Inferior parietal cortex (tissue), 1 donor: Measurements from ENCODE around the gene GPER1.
A peak's percentile ranks its signal among the peaks of the same experiment; 100 is the strongest.

Experiments
- DNase-seq: peaks from one replicate; pipeline ENCODE4 v3.0.0-alpha.2; 2016; ENCODE audit errors: extremely low spot score

GPER1 gene

DNA sequence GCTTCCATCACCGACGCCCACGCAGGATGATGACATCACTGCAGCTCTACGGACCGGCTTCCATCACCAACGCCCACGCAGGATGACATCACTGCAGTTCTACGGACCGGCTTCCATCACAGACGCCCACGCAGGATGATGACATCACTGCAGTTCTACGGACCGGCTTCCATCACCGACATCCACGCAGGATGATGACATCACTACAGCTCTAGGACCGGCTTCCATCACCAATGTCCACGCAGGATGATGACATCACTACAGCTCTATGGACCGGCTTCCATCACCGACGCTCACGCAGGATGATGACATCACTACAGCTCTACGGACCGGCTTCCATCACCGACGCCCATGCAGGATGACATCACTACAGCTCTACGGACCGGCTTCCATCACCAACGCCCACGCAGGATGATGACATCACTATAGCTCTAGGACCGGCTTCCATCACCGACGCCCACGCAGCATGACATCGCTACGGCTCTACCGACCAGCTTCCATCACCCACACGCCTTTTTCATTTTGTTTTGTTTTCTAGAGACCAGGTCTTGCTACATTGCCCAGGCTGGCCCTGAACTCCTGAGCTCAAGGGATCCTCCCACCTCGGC is 29.5 kb downstream of the GPER1 start:
- no peak for DNase-seq

GRCh38 chr7:1119201-1119600 is 31.3 kb downstream of the GPER1 start:
- DNase-seq: no peak

DNA sequence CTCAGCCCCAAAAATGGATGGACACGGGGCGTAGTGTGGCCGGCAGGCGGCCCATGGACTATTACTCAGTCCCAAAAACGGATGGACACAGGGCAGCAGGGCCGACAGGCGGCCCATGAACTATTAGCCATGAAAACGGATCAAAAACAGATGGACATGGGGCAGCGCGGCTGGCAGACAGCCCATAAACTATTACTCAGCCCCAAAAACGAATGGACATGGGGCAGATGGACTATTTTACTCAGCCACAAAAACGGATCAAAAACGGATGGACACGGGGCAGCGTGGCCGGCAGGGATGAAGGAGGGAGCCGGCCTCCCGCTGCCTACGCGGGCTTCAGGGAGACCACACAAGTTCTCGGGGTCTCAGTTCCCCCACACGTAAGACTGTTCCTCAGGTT is 32.9 kb downstream of the GPER1 start:
- no peak for DNase-seq

DNA sequence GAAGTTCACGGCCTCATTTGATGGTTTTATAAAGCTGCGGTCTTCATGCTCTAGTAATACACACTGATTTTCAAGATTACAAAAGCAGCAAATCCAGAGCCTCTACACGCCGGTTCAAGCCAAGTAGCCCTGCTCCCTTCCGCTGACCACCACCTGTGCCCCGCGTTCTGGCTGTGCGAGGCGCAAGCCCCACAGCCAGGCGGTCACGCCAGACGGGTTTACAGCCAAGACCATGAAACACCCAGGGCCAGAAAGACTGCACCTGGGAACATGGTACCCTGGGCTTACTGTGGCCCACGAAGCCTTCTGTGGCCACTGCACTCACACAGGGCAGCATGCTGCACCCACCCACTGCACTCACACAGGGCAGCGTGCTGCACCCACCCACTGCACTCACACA is 33.6 kb downstream of the GPER1 start:
- no peak for DNase-seq

GRCh38 chr7:1121886-1122831 is 34.2 kb downstream of the GPER1 start:
- DNase-seq: no peak

DNA sequence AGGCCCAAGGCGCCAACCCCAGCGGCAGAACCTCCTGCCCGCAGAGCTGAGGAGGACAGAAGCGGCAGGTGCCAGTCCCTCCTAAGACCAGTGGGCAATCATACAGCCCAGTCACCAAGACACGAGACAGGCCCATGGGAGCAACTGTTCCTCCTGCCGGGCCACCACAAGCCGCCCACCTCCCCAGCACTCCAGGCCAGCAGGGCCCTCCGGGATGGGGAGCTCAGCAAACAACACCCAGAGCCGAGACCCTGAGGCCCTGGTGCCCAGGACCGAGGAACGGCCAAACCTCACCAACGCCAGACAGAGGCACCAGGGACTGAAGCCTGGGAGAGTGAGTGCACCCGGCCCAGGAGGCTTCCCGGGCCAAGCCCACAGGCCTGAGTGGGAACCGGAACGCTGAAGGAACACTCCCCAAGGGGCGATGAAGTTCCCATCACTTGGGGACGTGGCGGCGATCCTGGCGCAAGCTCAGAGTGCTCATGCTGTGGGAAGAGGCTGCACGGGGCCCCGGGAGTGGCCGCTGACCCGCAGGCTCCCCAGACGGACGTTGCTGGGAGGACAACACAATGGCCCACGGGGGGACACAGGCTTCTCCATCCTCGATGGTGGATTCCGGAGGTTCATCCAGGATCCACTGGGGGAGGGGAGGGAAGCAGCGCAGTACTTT is 35.1 kb downstream of the GPER1 start:
- DNase-seq: no peak

DNA sequence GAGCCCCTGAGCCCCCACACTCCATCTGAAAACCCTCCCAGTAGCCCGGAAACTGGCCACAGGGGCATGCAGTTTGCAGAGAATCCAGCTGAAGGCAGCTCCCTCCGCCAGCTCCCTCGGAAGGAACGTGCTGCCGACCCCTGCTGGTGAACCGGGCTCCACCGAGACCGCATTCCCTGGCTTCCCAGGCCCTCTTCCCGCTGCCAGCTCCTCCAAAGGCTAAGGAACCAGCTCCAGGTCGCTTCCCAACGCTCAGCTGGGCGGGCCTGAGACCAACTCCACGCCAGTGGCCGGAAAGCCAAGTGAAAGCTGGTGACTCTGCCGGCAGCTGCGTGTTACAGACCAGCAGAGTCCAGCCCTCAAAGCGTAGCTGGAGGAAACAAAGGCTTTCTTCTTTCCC is 35.8 kb downstream of the GPER1 start:
- DNase-seq: peak; percentile 51

DNA sequence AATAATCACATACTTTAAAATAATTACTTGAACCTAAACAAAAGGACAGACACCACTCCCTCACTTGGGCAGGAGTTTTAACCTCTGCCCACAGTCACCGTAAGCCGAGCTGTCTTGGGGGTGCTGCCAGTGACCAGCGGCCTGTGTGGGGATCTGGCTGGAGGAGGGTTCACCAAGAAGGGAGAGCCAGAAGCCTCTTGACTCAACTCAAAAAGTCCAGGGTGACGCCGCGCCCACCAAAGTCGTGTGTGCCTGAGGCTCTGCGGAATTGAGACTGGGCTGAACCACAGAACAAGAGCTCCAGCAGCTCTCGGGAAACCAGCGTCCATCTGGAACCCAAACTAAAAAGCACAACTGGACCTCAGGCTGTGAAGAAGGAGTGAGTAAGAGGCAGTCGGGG is 36.3 kb downstream of the GPER1 start:
- DNase-seq: no peak

- DNase-seq: no peak
Measured at GRCh38 chr7:1124816-1125602, 37.1 kb downstream of the GPER1 start.

- DNase-seq: no peak
Measured at GRCh38 chr7:1125603-1125969, 37.7 kb downstream of the GPER1 start.

DNA sequence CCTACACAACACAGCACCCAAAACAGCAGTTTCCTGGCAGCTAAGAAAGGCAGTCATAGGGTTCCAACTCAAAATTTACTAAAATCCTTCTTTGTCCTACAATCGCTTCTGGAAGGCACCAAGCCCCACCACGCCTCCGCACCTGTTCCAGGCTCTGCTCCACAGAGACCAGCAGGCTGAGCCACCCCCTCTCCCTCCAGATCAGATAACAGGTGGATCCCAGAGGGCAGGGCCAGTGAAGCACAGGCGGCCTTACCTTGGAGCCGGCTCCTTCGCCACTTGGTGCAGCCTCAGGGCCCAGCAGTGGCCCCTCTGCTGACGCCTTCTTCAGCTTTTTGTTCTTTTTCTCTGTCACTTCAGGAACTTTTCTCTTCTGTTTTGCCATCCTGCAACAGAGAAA is 39.1 kb downstream of the GPER1 start:
- no peak for DNase-seq

DNA sequence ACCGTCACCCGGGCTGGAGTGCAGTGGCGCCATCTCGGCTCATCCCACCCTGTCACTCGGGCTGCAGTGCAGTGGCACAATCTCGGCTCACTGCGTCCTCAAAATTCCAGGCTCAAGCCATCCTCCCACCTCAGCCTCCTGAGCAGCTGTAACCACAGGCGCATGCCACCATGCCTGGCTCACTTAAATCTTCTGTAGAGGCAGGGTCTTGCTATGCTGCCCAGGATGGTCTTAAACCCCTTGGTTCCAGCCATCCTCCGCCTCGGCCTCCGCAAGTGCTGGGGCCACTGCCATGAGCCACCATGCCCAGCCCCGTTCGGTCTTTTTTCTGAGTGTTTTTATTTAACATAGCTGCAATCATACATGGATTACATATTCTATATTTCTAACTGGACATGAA is 41.5 kb downstream of the GPER1 start:
- DNase-seq: no peak

DNA sequence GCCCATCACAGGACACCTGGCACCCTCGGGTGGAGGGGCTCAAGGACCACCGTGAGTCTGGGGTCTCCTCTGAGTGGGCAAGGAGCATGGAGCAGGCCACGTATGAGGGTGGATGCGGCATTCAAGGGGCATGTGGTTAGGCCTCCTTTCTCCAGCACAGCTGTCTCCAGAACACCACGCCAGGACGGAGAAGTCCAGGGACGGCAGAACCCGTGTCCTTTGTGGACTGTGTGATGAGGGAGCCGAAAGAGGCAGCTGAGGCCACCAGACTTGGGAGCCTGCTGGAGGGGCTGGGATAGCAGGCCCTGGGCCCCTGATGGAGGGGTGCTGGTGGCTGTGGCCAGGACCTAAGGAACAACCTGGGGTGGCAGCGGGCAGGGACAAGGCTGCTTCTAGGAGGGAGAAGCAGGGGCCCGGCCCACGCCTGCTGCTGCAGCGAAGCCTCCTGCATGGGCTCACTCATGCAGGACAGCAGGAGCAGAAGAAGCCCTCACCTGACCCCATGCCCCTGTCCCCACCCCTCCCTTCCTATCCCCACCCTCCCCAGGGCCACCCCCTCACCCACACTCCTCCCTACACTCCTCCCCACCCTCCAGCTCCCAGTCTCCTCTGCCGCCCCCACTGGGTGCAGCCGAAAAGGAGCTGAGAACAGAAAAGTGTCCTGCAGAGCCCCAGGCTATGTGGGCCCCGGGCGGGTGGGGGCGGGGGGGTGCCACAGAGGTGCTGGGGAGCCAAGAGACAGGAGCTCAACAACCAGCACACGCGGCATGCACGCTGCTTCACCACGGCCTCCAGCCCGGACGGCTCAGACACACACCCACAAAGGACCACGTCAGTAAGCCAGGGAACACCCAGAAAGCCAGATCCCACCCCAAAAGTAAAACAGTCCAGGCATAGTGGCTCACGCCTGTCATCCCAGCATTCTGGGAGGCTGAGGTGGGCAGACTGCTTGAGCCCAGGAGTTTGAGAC is 42.4 kb downstream of the GPER1 start:
- DNase-seq: no peak

- no peak for DNase-seq
Measured at GRCh38 chr7:1131471-1132265, 43.8 kb downstream of the GPER1 start.

GRCh38 chr7:1134951-1135350 is 47.0 kb downstream of the GPER1 start:
- no peak for DNase-seq

DNA sequence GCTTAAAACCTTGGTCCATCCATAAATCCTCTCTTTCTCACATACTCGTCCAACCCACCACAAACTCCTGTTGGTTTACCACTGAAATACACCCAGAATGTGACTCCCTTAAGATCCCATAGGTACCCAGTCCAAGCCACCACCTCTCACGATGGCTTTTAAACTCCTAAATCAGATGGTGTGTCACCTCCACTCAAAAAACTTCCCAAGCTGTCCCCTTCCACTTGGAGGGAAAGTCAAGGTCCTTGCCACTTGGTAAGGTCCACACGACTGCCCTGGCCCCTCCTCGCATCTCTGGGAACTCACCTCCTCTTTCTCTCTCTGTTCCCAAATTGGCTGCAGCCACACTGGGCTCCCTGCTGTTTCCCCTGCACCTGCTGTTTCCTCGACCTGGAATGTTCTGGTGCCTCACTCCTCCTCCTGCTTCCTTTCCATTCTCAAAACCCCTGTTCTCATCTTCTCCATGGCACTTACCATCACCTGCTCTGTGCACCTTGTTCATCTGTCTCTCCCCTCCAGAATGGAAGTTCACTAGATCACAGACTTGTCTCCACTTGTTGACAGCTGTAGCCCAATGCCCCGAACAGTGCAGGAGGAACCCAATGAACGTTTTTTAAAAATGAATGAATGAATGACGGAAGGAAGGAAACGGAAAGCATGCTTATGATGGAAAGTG is 49.1 kb downstream of the GPER1 start:
- DNase-seq: no peak

DNA sequence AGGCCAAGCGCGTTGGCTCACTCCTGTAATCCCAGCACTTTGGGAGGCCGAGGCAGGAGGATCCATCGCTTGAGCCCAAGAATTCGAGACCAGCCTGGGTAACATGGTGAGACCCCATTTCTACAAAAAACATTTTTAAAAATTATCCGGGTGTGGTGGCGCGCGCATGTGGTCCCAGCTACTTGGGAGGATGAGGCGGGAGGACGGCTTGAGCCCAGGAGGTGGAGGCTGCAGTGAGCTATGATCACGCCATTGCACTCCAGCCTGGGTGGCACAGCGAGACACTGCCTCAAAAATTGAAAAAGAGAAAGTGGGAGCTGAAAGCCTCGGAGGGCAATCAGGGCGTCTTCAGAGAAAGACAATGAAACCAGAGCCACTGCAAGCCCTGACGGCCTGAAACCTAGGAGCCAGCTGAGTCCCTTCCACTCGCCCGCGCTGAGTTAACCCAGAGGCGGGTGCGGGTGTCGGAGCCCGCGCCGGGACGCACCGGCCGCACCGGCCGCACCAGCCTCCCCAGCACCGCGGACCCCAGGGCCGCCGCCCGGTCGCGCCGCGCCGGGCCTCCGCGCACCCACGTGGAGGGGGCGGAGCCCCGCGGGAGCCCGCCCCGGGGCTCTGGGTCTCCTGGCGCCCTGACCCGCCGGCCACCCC is 49.7 kb downstream of the GPER1 start:
- no peak for DNase-seq

DNA sequence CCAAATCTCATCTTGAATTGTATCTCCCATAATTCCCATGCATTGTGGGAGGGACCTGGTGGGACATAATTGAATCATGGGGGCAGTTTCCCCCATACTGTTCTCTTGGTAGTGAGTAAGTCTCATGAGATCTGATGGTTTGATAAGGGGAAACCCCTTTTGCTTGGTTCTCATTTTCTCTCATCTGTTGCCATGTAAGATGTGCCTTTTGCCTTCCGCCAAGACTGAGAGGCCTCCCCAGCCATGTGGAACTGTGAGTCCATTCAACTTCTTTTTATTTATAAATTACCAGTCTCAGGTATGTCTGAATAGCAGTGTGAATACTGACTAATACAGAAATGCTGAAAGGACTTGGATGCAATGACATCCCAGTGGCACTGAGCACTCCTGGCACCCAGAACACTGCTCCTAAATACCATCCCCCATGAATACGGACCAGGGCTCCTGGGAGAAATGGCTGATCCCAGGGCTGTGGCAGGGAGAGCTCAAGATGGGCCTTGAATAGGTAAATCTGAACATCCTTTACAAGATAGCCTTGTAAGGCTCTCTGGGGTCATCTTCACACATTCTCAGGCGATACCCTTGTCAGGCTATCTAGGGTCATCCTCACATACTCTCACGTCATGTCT is 52.7 kb downstream of the GPER1 start:
- no peak for DNase-seq
